Stomach (tissue), 9 donors: ENCODE measurements around the gene TMEM138. TPM values are rescaled to one million over a fixed set of nuclear protein-coding genes. Genes with fewer than 3 reads are reported as not detected.

Source experiments
- DNase-seq, 2 donors: peaks; one replicate each; pipeline versions ENCODE4 v3.0.0 to v3.0.0-alpha.2; 2013 to 2019
- H3K27ac ChIP-seq, 5 donors: fragments of 200-600 bp in 4 of 5; sonication (generic) in 4 of 5; one replicate each; pipeline ENCODE4 v1.5.1; 2013 to 2019; ENCODE audit warnings: mild to moderate bottlenecking in 1 of 5, moderate library complexity in 1 of 5
- H3K27me3 ChIP-seq, 3 donors: fragments of 200-600 bp; sonication (generic); one replicate each; pipeline ENCODE4 v1.5.1; 2017 to 2019; ENCODE audit warnings: mixed run types in 1 of 3
- H3K36me3 ChIP-seq, 4 donors: fragments of 200-600 bp; sonication (generic); 1 replicate in 3 of 4; 2 replicates in 1 of 4; pipeline ENCODE4 v1.5.1; 2016 to 2019
- H3K4me1 ChIP-seq, 4 donors: fragments of 200-600 bp; sonication (generic); one replicate each; pipeline ENCODE4 v1.5.1; 2016 to 2019
- H3K4me3 ChIP-seq, 4 donors: fragments of 200-600 bp; sonication (generic) in 3 of 4; one replicate each; pipeline ENCODE4 v1.5.1; 2016 to 2019; ENCODE audit warnings: mild to moderate bottlenecking in 1 of 4
- H3K9me3 ChIP-seq, 4 donors: fragments of 200-600 bp; sonication (generic); one replicate each; pipeline ENCODE4 v1.5.1; 2016 to 2019
- CTCF ChIP-seq, 7 experiments: fragments of 450-650 bp in 4 of 7; fragments of 200-600 bp in 3 of 7; sonication (generic) in 3 of 7; IDR thresholded peaks; one replicate each; pipeline ENCODE4 v1.5.1; 2016 to 2019; ENCODE audit warnings: antibody characterized with exemption in 7 of 7, control low read depth in 2 of 7, mild to moderate bottlenecking in 1 of 7
- EP300 ChIP-seq: sonication (generic); formaldehyde crosslinking; IDR thresholded peaks from one replicate; pipeline ENCODE4 v1.6.1; 2017; ENCODE audit warnings: antibody characterized with exemption
- POLR2A ChIP-seq, 4 donors: fragments of 450-650 bp; IDR thresholded peaks; one replicate each; pipeline ENCODE4 v1.6.1; 2016; ENCODE audit warnings: antibody characterized with exemption in 4 of 4, control low read depth in 2 of 4, mild to moderate bottlenecking in 1 of 4, moderate library complexity in 1 of 4
- POLR2AphosphoS5 ChIP-seq, 3 donors: sonication (generic); formaldehyde crosslinking; IDR thresholded peaks; one replicate each; pipeline ENCODE4 v1.6.1; 2016; ENCODE audit warnings: antibody characterized with exemption in 3 of 3
- WGBS, 5 donors: extraction: QIAGEN DNeasy Blood & Tissue Kit in 3 of 5; methylation state at CpG; one replicate each; pipeline versions ENCODE4 v1.1.5 to v1.1.7; 2013 to 2018; 5-methylcytosine and 5-hydroxymethylcytosine counted together
- intact Hi-C: fragments of 100-400 bp; cut with DNase I; formaldehyde crosslinking; loops from one replicate; pipeline ENCODE4 v1.15.1; 2023; ENCODE audit warnings: low total_unique reads
- polyA plus RNA-seq, 3 donors: library from polyadenylated mRNA; stranded (reverse); fragments of 200-250 nt; gene quantifications; one replicate each; pipeline ENCODE4 v1.2.3, GENCODE V29; 2013
- total RNA-seq, 5 donors: library from RNA; depleted of rRNA; stranded (reverse); fragments of >200 nt; gene quantifications; one replicate each; pipeline versions ENCODE4 v1.1.0 to v1.2.3, GENCODE V29; 2014 to 2016
- donor health status: healthy with polysubstance abuse.
- donor health status: Bipolar disorder and iron deficiency.
- donor health status: healthy.

TMEM138 gene
- total and polyA plus RNA-seq, 8 donors, result 12.2 to 190 (median 23.4) TPM

GRCh38 chr11:61327669-61328071, 34.5 kb upstream of the TMEM138 start:
- TF ChIP-seq POLR2A (IDR thresholded peaks at IDR 0.05) (no peak), CTCF (IDR thresholded peaks at IDR 0.05) (no peak), POLR2AphosphoS5 (IDR thresholded peaks at IDR 0.05) (no peak), EP300 (no peak)
- peaks cover 64 to 75% (median 74%) of the 10 kb centered on the region in 4 donors for H3K36me3 ChIP-seq
- DNase-seq, result no peak
- intact Hi-C loops, result no loop called here
- H3K27me3 ChIP-seq, result no peaks in the 10 kb centered on the region
- peaks cover 14 to 35% (median 24%) of the 10 kb centered on the region in 4 donors for H3K4me1 ChIP-seq
- no peak overlapping the region for H3K4me3 ChIP-seq
- no peak overlapping the region for H3K27ac ChIP-seq
- H3K9me3 ChIP-seq, result no peaks in the 10 kb centered on the region

- no peaks in the 10 kb centered on the region for H3K27me3 ChIP-seq
- no peak for DNase-seq
- H3K36me3 ChIP-seq, result peaks cover 57 to 68% (median 67%) of the 10 kb centered on the region in 4 donors
- H3K4me1 ChIP-seq, result peaks cover 14 to 35% (median 24%) of the 10 kb centered on the region in 4 donors
- TF ChIP-seq EP300, result no peak
- no peak overlapping the region for H3K27ac ChIP-seq
- H3K4me3 ChIP-seq, result no peak overlapping the region
- WGBS, 5 donors, result 84 to 91% (median 88%) methylated on average over 9 of the region's 9 CpGs
- intact Hi-C loops, result no loop called here
- no peaks in the 10 kb centered on the region for H3K9me3 ChIP-seq
Observed at GRCh38 chr11:61328351-61328750, 33.8 kb upstream of the TMEM138 start.

- intact Hi-C loops, result no loop called here
- DNase-seq, result no peak
- no peaks in the 10 kb centered on the region for H3K27me3 ChIP-seq
- H3K36me3 ChIP-seq, result peaks cover 44 to 53% (median 52%) of the 10 kb centered on the region in 4 donors
- peaks cover 21 to 50% (median 38%) of the 10 kb centered on the region in 4 donors for H3K4me1 ChIP-seq
- no peak for TF ChIP-seq POLR2A (IDR thresholded peaks at IDR 0.05)
- no peak for TF ChIP-seq CTCF (IDR thresholded peaks at IDR 0.05)
- TF ChIP-seq EP300, result no peak
- no peak for TF ChIP-seq POLR2AphosphoS5 (IDR thresholded peaks at IDR 0.05)
- H3K27ac ChIP-seq, result peak overlapping the region in 1 of 5 donors; percentile 0
- H3K9me3 ChIP-seq, result no peaks in the 10 kb centered on the region
- WGBS, 5 donors, result 85 to 92% (median 88%) methylated on average over 4 of the region's 4 CpGs
- H3K4me3 ChIP-seq, result no peak overlapping the region
Observed at GRCh38 chr11:61329871-61330270, 32.3 kb upstream of the TMEM138 start.

GRCh38 chr11:61331651-61332050, 30.5 kb upstream of the TMEM138 start:
- no peak for DNase-seq
- intact Hi-C loops, result no loop called here
- Histone ChIP-seq H3K27me3 (no peaks in the 10 kb centered on the region), H3K27ac (peak overlapping the region in 3 of 5 donors; percentile 93 to 95 (median 94)), H3K9me3 (no peaks in the 10 kb centered on the region), H3K4me3 (peak overlapping the region; percentile 79 to 100 (median 94)), H3K4me1 (peaks cover 25 to 62% (median 52%) of the 10 kb centered on the region in 4 donors), H3K36me3 (peaks cover 27 to 35% (median 34%) of the 10 kb centered on the region in 4 donors)
- WGBS, 5 donors, result 46 to 63% (median 54%) methylated on average over 6 of the region's 6 CpGs
- TF ChIP-seq POLR2A (IDR thresholded peaks at IDR 0.05), result no peak
- no peak for TF ChIP-seq POLR2AphosphoS5 (IDR thresholded peaks at IDR 0.05)
- no peak for TF ChIP-seq EP300
- no peak for TF ChIP-seq CTCF (IDR thresholded peaks at IDR 0.05)

- peaks cover 25 to 63% (median 52%) of the 10 kb centered on the region in 4 donors for H3K4me1 ChIP-seq
- TF ChIP-seq CTCF (IDR thresholded peaks at IDR 0.05), result no peak
- peak in 1 of 2 donors; percentile 51 for DNase-seq
- intact Hi-C loops, result no loop called here
- peaks cover 21 to 28% (median 27%) of the 10 kb centered on the region in 4 donors for H3K36me3 ChIP-seq
- H3K9me3 ChIP-seq, result no peaks in the 10 kb centered on the region
- 0% methylated on average over 16 to 24 of the region's 24 CpGs for WGBS, 5 donors
- no peaks in the 10 kb centered on the region for H3K27me3 ChIP-seq
- H3K4me3 ChIP-seq, result peak overlapping the region; percentile 79 to 100 (median 94)
- H3K27ac ChIP-seq, result peak overlapping the region; percentile 88 to 96 (median 94)
Observed at GRCh38 chr11:61332281-61332796, 29.8 kb upstream of the TMEM138 start.
